ENCODE data around the gene SIGLEC1. TPM values are rescaled to one million over a fixed set of nuclear protein-coding genes. Genes with fewer than 3 reads are reported as not detected.
A peak's percentile ranks its signal among the peaks of the same experiment; 100 is the strongest.

SIGLEC1 gene
- total RNA-seq, 1 donor from 2014 or later, result 23.2 TPM

DNA sequence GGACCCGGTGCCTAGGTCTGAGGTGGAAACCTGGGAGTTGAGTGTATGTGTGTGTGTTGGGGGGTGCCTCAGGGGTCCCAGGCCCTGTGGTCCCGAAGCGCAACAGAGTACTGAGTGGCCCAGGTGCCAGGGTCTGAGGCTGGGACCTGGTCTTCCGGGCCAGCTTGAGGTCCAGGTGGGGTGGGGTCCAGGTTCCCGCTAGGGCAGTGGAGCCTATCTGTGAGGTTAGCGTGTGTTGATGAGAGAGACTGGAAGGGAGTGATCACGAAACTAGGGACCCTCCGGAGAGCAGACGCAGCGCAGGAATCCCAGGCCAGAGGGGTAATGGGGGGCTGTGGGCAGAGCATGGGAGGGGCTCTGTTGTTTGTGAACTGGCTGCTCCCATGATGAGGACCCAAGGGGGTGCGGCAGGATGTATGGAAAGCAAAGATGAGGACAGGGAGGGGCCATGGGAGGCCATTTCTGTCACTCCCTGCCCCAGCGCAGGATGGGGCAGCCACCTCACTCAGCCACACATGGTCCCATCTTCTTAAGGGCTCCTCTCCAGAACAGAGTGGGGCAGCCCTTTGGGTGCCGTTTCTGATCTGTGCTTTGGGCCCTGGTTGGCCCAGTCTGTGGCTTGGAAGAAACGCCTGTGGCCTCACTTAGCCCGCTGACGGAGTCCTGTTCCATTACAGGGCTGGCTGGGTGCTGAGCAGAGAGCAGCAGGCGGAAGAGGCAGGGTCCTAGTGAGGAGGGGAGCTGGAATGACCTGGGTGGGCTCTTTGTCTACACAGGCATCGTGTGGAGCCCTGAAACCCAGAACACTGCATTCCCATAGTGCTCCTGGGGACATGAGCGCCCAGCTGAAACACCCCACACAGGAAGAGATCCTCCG is 21.0 kb upstream of the SIGLEC1 start:
- no peaks in the 10 kb centered on the region for H3K9me3 ChIP-seq
- H3K4me1 ChIP-seq, result no peaks in the 10 kb centered on the region
- H3K27me3 ChIP-seq, result peaks cover 8% of the 10 kb centered on the region
- peak overlapping the region in 1 of 2 donors; percentile 37 for H3K4me3 ChIP-seq
- peak overlapping the region in 1 of 2 donors; percentile 45 for H3K27ac ChIP-seq
- no peaks in the 10 kb centered on the region for H3K36me3 ChIP-seq
- DNase-seq (ENCODE audit: low spot score in 2 of 2), result no peak
- intact Hi-C loops (cut with DNase I), result no loop called here
- TF ChIP-seq, protein P1, sequence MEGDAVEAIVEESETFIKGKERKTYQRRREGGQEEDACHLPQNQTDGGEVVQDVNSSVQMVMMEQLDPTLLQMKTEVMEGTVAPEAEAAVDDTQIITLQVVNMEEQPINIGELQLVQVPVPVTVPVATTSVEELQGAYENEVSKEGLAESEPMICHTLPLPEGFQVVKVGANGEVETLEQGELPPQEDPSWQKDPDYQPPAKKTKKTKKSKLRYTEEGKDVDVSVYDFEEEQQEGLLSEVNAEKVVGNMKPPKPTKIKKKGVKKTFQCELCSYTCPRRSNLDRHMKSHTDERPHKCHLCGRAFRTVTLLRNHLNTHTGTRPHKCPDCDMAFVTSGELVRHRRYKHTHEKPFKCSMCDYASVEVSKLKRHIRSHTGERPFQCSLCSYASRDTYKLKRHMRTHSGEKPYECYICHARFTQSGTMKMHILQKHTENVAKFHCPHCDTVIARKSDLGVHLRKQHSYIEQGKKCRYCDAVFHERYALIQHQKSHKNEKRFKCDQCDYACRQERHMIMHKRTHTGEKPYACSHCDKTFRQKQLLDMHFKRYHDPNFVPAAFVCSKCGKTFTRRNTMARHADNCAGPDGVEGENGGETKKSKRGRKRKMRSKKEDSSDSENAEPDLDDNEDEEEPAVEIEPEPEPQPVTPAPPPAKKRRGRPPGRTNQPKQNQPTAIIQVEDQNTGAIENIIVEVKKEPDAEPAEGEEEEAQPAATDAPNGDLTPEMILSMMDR (IDR thresholded peaks at IDR 0.05), result no peak

DNA sequence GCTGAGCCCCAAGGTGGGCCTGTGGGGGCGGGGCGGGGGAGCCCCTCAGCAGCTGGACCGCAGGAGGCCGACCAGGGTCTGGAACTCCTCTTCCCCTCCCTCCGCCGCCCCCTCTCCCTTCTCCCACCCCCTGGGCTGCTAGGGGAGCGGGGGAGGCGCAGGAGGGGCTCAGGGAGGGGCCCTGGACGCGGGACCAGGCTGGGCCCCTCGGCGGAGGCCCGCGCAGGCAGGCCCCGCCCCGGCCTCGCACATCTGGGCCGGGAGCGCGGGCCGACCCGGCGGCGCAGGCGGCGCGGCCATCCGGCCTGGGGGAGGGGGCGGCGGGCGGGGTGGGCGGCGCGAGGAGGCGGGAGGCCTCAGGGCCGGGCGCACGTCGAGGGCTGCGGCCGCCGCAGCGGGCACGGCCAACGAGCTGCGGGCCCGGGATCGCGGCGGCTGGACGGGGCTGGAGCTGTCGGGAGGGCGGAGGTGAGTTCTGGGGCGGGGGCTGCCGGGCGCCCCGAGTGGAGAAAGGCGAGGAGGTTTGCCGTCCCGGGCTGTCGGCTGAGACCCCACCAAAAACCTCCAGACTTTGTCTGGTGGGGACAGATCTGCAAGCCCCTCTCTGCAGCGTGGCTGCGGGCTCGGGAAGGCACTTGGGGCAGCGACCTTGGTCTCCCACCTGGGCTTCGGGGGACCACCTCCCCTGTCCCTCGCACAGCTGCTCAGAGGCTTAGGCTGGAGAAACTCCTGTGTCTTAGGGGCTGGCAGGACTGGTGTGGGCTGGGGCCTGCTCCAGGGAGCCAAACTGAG is 20.1 kb upstream of the SIGLEC1 start, which contains the start of gene HSPA12B:
TSS of gene HSPA12B (plus strand) at position 359 of the 792 bp plus-strand sequence. CDS start 5,990 bp downstream, outside the sequence.
- TF ChIP-seq, protein P1 (IDR thresholded peaks at IDR 0.05), result no peak
- Histone ChIP-seq H3K27me3 (peaks cover 8% of the 10 kb centered on the region), H3K9me3 (no peaks in the 10 kb centered on the region), H3K4me3 (peak within 1 kb of the TSS in 1 of 2 donors; percentile 37), H3K4me1 (no peaks in the 10 kb centered on the region), H3K27ac (peak within 1 kb of the TSS in 1 of 2 donors; percentile 45), H3K36me3 (no peaks in the 10 kb centered on the region)
- no peak for DNase-seq (ENCODE audit: low spot score in 2 of 2)
- intact Hi-C loops (cut with DNase I), result no loop called here

DNA sequence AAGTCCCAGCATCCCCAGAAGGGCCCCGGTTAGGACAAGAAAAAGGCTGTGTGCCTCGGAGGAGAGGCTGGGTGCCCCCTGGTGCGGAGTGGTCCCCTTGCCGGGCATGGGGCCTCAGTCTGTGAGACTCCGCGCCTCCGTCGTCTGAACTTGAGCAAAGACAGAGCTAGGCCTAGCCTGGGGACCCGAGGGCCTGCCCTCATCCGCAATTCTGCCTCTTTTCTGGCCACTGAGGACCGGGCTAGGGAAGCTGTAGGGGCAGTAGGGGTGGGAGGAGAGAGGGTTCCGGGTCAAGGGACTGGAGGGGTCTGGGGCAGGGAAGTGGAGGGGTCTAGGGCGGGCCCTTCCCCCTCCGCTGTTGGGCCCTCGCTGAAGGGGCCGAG is 19.5 kb upstream of the SIGLEC1 start:
- intact Hi-C loops (cut with DNase I), result no loop called here
- no peaks in the 10 kb centered on the region for H3K4me1 ChIP-seq
- no peak for DNase-seq (ENCODE audit: low spot score in 2 of 2)
- TF ChIP-seq, protein P1 (IDR thresholded peaks at IDR 0.05), result no peak
- H3K4me3 ChIP-seq, result no peak overlapping the region
- peak overlapping the region in 1 of 2 donors; percentile 27 for H3K27ac ChIP-seq
- peaks cover 8% of the 10 kb centered on the region for H3K27me3 ChIP-seq
- no peaks in the 10 kb centered on the region for H3K9me3 ChIP-seq
- no peaks in the 10 kb centered on the region for H3K36me3 ChIP-seq

DNA sequence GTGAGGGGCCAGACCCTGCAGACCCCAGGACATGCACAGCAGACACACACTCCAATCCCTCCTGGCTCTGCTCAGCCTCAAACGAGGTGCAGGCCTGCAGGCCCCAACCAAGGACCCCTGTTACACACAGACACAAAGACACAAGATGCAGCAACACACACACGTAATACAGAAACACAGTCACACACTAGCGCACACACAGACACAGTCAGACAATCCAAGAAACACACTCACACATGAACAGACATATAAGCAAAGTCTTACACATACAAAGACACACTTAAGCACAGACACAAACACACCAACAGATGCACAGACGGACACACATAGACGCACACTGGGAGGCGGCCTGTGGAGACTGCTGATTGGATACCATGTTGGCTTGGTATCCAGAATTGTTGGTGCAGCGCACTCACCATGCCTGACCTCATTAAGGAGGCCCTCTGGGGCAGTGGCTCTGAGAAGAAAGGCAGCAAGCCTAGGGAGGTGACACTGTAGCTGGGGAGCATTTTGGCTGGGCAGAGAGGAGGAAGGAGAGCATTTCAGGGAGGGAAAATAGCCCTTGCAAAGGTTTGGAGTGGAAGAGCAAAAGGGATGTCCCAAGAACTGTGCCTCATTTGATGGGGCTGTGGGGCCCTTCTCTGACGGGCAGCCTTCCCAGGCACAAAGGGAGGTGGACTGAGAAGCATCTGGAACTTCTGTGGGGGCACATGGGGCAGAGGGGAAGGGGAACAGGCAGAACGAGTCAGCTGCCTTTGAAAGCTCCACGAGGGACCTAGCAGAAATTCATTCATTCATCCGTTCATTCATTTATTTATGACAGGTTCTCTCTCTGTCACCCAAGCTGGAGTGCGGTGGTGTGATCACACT is 18.6 kb upstream of the SIGLEC1 start:
- TF ChIP-seq, protein P1 (IDR thresholded peaks at IDR 0.05), result no peak
- H3K9me3 ChIP-seq, result no peaks in the 10 kb centered on the region
- H3K36me3 ChIP-seq, result no peaks in the 10 kb centered on the region
- H3K27me3 ChIP-seq, result peaks cover 8% of the 10 kb centered on the region
- no peak overlapping the region for H3K27ac ChIP-seq
- no peak overlapping the region for H3K4me3 ChIP-seq
- no peaks in the 10 kb centered on the region for H3K4me1 ChIP-seq
- DNase-seq (ENCODE audit: low spot score in 2 of 2), result no peak
- intact Hi-C loops (cut with DNase I), result no loop called here
